OCI-LY7 (cell line): Measurements from ENCODE around the gene ANO4. TPM values are rescaled to one million over a fixed set of nuclear protein-coding genes. Genes with fewer than 3 reads are reported as not detected.

Source experiments
- BruUV-seq: library from RNA; stranded (reverse); fragments of 400-500 nt; replicated peaks from 2 replicates; lab custom pipeline; 2021; lab: Mats Ljungman, UMichigan
- CTCF ChIA-PET: fragments of 300-600 bp; sonication (Branson Sonifier 250); formaldehyde crosslinking; loops from one replicate; lab custom pipeline; 2022; ENCODE audit warnings: antibody characterized with exemption; ENCODE audit not compliant: unreplicated experiment; lab: Charles Lee
- POLR2A ChIA-PET: fragments of 300-600 bp; sonication (Branson Sonifier 250); formaldehyde crosslinking; loops from one replicate; lab custom pipeline; 2022; ENCODE audit warnings: antibody characterized with exemption; lab: Charles Lee
- DNase-seq: peaks from one replicate; pipeline ENCODE4 v3.0.0-alpha.2; 2015; ENCODE audit warnings: low spot score
- H2AFZ ChIP-seq: fragments of 200-600 bp; sonication (generic), shearing (Covaris generic); 2 replicates; pipeline ENCODE4 v1.6.1; 2014; ENCODE audit warnings: mild to moderate bottlenecking, antibody characterized with exemption, low read length, moderate library complexity
- H3K27ac ChIP-seq: fragments of 200-600 bp; sonication (generic); 2 replicates; pipeline ENCODE4 v1.5.1; 2014; ENCODE audit warnings: mixed run types, low read depth, mild to moderate bottlenecking, moderate library complexity, low read length, inconsistent platforms; ENCODE audit not compliant: poor library complexity, severe bottlenecking
- H3K36me3 ChIP-seq: fragments of 200-600 bp; sonication (generic); 2 replicates; pipeline ENCODE4 v1.6.1; 2014; ENCODE audit warnings: mild to moderate bottlenecking, antibody characterized with exemption, low read length, moderate library complexity, mixed read lengths; ENCODE audit not compliant: insufficient read depth
- H3K4me1 ChIP-seq: fragments of 200-600 bp; sonication (generic); 2 replicates; pipeline ENCODE4 v1.5.1; 2014; ENCODE audit warnings: mild to moderate bottlenecking, low read length; ENCODE audit not compliant: insufficient read depth, poor library complexity, severe bottlenecking
- H3K4me2 ChIP-seq: fragments of 200-600 bp; sonication (generic); 2 replicates; pipeline ENCODE4 v1.6.1; 2014; ENCODE audit warnings: mild to moderate bottlenecking, low read length
- H3K4me3 ChIP-seq: fragments of 200-600 bp; sonication (generic); 2 replicates; pipeline ENCODE4 v1.5.1; 2014; ENCODE audit warnings: mild to moderate bottlenecking, low read depth, low read length; ENCODE audit not compliant: poor library complexity, severe bottlenecking
- H3K79me2 ChIP-seq: fragments of 200-600 bp; sonication (generic); 2 replicates; pipeline ENCODE4 v1.6.1; 2016; ENCODE audit warnings: low read depth, mild to moderate bottlenecking, low read length, moderate library complexity, mixed read lengths; ENCODE audit not compliant: insufficient read depth
- H3K9me2 ChIP-seq: fragments of 200-600 bp; sonication (generic); 2 replicates; pipeline ENCODE4 v1.6.1; 2016; ENCODE audit warnings: mild to moderate bottlenecking, low read length, mixed read lengths; ENCODE audit not compliant: insufficient read depth
- H3K9me3 ChIP-seq: fragments of 200-600 bp; sonication (generic); 2 replicates; pipeline ENCODE4 v1.6.1; 2014; ENCODE audit warnings: mild to moderate bottlenecking, mixed run types, low read length, mixed read lengths
- H4K20me1 ChIP-seq: fragments of 200-600 bp; sonication (generic); 2 replicates; pipeline ENCODE4 v1.6.1; 2014; ENCODE audit warnings: mild to moderate bottlenecking, antibody characterized with exemption, low read length, moderate library complexity, mixed read lengths; ENCODE audit not compliant: insufficient read depth
- EZH2phosphoT487 ChIP-seq: fragments of 200-600 bp; sonication (generic); IDR thresholded peaks from 2 replicates; pipeline ENCODE4 v1.6.1; 2018; ENCODE audit warnings: low read depth, borderline replicate concordance, mild to moderate bottlenecking, mixed run types, antibody characterized with exemption, low read length, moderate library complexity, mixed read lengths
- intact Hi-C: fragments of 100-400 bp; cut with micrococcal nuclease; formaldehyde crosslinking; loops from one replicate; pipeline ENCODE4 v1.10.0; 2022; ENCODE audit not compliant: unreplicated experiment
- total RNA-seq, 2 experiments: library from RNA; depleted of rRNA in 1 of 2; stranded (reverse); fragments of >200 nt in 1 of 2; shearing (Covaris generic) in 1 of 2; gene quantifications; 2 replicates each; pipeline ENCODE4 v1.2.3, GENCODE V29; 2014 to 2022
- TF ChIP-seq, protein P1 (sequence below): fragments of 200-600 bp; sonication (generic); conservative IDR thresholded peaks from 2 replicates; pipeline ENCODE4 v1.5.1; 2014; ENCODE audit warnings: mild to moderate bottlenecking, antibody characterized with exemption, low read length, moderate library complexity, mixed read lengths

Gene ANO4
- total RNA-seq, 2 experiments from 2014 or later: not detected

DNA sequence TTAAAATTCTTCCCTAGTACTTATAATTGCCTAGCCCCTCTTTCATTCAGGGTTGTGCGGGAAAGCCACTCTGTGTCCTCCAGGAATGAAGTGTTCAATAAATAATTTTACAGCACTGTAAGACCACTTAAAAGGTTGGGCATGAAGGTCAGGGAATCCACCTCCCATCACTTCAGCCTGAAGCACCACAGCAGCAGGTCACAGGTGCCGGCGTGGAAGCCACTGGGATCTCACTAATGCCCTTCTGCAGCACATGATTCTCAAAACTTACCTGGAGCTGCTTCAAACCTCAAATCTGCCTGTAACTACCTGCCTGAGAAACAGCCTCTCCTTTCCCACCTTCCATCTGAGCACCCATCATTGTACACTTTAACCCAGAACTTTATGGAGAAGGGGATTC, 159.5 kb downstream of the ANO4 start:
- no peaks in the 10 kb centered on the region for H3K79me2 ChIP-seq
- intact Hi-C loops: no loop called here
- H3K9me3 ChIP-seq: no peaks in the 10 kb centered on the region
- H3K27ac ChIP-seq: no peak overlapping the region
- no peaks in the 10 kb centered on the region for H3K9me2 ChIP-seq
- no peak for DNase-seq
- no peaks in the 10 kb centered on the region for H3K4me1 ChIP-seq
- TF ChIP-seq EZH2phosphoT487: no peak
- TF ChIP-seq, protein P1, sequence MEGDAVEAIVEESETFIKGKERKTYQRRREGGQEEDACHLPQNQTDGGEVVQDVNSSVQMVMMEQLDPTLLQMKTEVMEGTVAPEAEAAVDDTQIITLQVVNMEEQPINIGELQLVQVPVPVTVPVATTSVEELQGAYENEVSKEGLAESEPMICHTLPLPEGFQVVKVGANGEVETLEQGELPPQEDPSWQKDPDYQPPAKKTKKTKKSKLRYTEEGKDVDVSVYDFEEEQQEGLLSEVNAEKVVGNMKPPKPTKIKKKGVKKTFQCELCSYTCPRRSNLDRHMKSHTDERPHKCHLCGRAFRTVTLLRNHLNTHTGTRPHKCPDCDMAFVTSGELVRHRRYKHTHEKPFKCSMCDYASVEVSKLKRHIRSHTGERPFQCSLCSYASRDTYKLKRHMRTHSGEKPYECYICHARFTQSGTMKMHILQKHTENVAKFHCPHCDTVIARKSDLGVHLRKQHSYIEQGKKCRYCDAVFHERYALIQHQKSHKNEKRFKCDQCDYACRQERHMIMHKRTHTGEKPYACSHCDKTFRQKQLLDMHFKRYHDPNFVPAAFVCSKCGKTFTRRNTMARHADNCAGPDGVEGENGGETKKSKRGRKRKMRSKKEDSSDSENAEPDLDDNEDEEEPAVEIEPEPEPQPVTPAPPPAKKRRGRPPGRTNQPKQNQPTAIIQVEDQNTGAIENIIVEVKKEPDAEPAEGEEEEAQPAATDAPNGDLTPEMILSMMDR: no peak
- H3K4me3 ChIP-seq: no peak overlapping the region
- H3K4me2 ChIP-seq: no peak overlapping the region
- POLR2A ChIA-PET: no interaction called here
- no peaks in the 10 kb centered on the region for H4K20me1 ChIP-seq
- CTCF ChIA-PET: no interaction called here
- no TSS peak for BruUV-seq
- no peak overlapping the region for H2AFZ ChIP-seq
- H3K36me3 ChIP-seq: no peaks in the 10 kb centered on the region

DNA sequence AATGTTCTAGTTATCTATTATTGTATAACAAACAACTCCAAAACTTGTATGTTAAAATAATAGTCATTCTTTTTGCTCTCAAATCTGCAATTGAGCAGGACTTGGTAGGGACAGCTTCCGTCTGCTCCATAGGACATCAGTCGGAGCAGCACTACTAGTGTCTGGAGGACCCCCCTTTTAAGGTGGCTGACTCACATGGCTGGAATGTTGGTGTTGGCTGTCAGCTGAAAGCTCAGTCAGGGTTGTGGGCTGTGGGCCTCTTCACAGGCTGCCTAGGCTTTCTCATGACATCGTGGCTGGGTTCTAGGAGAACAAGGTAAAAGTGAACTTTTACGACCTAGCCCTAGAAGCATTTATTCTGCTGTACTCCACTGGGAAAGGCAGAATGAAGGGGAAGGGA, 160.6 kb downstream of the ANO4 start:
- TF ChIP-seq, protein P1: no peak
- TF ChIP-seq EZH2phosphoT487: no peak
- no TSS peak for BruUV-seq
- Histone ChIP-seq H4K20me1 (no peaks in the 10 kb centered on the region), H2AFZ (no peak overlapping the region), H3K4me2 (no peak overlapping the region), H3K4me3 (no peak overlapping the region), H3K79me2 (no peaks in the 10 kb centered on the region), H3K36me3 (no peaks in the 10 kb centered on the region), H3K27ac (no peak overlapping the region), H3K9me2 (no peaks in the 10 kb centered on the region), H3K4me1 (no peaks in the 10 kb centered on the region), H3K9me3 (no peaks in the 10 kb centered on the region)
- POLR2A ChIA-PET: no interaction called here
- CTCF ChIA-PET: no interaction called here
- no peak for DNase-seq
- intact Hi-C loops: no loop called here

DNA sequence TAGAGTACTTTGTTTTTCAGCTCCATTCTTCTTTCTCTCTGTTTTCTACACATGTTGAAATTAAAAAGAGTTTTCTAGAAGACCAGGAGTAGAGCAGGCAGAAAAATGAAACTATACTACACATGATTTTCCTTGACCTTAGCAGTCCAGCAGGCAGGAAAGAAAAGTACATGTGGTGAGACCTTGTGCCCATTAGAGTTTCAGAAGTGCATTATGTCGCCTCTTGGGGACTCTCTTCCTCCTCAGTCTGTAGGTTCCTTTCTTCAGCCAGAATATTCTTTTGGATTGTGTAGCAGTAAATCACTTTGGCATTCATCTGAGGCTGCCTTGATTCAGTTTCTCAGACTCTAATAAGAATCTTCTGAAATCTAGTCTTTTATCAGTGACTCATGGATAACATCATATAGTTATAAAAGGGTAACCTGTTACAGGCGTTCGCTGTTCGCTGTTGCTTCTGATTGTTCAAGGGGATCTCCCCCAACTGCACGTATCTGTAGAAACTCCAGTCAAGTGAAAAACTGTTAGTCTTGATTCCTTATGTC, 161.8 kb downstream of the ANO4 start:
- ChIA-PET CTCF (no interaction called here), POLR2A (no interaction called here)
- intact Hi-C loops: no loop called here
- H3K9me3 ChIP-seq: no peaks in the 10 kb centered on the region
- DNase-seq: no peak
- no peak overlapping the region for H3K27ac ChIP-seq
- BruUV-seq: no TSS peak
- no peaks in the 10 kb centered on the region for H3K79me2 ChIP-seq
- no peaks in the 10 kb centered on the region for H3K36me3 ChIP-seq
- no peak overlapping the region for H3K4me2 ChIP-seq
- no peaks in the 10 kb centered on the region for H3K4me1 ChIP-seq
- no peaks in the 10 kb centered on the region for H3K9me2 ChIP-seq
- H3K4me3 ChIP-seq: no peak overlapping the region
- no peak overlapping the region for H2AFZ ChIP-seq
- TF ChIP-seq, protein P1: no peak
- no peak for TF ChIP-seq EZH2phosphoT487
- no peaks in the 10 kb centered on the region for H4K20me1 ChIP-seq
